Measurements from ENCODE around the gene MS4A13.
A peak's percentile ranks its signal among the peaks of the same experiment; 100 is the strongest.

Gene MS4A13

DNA sequence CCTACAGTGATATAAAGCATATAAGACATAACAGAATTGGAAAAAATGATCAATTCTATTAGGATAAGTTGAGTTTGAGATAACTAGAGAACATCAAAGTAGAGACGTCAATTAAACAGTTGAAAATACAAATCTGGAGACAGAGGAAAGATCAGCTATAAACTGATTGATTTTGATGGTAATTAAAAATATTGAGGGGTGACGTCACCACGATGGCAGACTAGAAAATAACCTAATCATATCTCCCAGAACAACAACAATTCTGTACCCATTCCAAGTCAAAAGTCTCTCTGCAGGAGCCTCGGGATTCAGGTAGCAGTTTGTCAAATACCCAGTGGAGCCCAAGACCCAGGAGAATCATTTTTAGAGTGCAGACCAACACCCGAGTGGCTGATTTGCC lies 28.9 kb downstream of the MS4A13 start:
- H3K27ac ChIP-seq, result no peak overlapping the region
- TF ChIP-seq CTCF (conservative IDR thresholded peaks at IDR 0.05), result no peak

DNA sequence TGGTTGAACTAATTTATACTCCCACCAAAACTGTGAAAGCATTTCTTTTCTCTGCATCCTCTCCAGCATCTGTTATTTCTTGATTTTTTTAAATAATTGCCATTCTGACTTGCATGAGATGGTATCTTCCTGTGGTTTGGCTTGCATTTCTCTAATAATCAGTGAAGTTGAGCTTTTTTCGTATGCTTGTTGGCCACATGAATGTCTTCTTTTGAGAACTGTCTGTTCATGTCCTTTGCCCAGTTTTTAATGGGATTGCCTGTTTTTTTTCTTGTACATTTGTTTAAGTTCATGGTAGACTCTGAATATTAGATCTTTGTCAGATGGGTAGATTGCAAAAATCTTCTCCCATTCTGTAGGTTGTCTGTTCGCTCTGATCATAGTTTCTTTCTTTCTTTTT lies 46.1 kb downstream of the MS4A13 start:
- TF ChIP-seq CTCF (conservative IDR thresholded peaks at IDR 0.05), result no peak
- H3K27ac ChIP-seq, result no peak overlapping the region

GRCh38 chr11:60563553-60564235 lies 48.5 kb downstream of the MS4A13 start:
- TF ChIP-seq CTCF (conservative IDR thresholded peaks at IDR 0.05), result no peak
- no peak overlapping the region for H3K27ac ChIP-seq

- H3K27ac ChIP-seq, result no peak overlapping the region
- no peak for TF ChIP-seq CTCF (conservative IDR thresholded peaks at IDR 0.05)
Observed at GRCh38 chr11:60566776-60567175, 51.6 kb downstream of the MS4A13 start.

DNA sequence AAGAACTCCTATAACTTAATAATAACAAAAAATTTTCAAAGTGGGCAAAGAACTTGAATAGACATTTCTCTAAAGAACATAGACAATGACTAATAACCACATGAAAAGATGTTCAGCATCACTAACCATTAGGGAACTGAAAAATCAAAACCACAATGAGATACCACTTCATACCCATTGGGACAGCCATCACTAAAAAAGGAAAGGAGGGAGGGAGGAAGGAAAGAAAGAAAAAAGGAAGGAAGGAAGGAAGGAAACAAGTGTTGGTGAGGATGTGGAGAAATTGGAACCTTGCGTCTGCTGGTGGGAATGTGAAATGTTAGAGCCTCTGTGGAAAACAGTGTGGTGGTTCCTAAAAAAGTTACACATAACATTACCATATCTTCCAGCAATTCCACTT lies 55.8 kb downstream of the MS4A13 start:
- H3K27ac ChIP-seq, result no peak overlapping the region
- TF ChIP-seq CTCF (conservative IDR thresholded peaks at IDR 0.05), result no peak

- H3K27ac ChIP-seq, result no peak overlapping the region
- TF ChIP-seq CTCF (conservative IDR thresholded peaks at IDR 0.05), result peak; percentile 74
Observed at GRCh38 chr11:60589611-60590010, 74.4 kb downstream of the MS4A13 start.

Data from VCaP (cell line).